AG09309 (cell line): ENCODE measurements around the gene SRPX.
A peak's percentile ranks its signal among the peaks of the same experiment; 100 is the strongest.

ENCODE experiments used
- DNase-seq: peaks from one replicate; pipeline ENCODE4 v3.0.0-alpha.2; 2010; ENCODE audit warnings: low read depth
- H3K4me3 ChIP-seq: 2 replicates; pipeline ENCODE4 v1.5.1; 2011; ENCODE audit warnings: mild to moderate bottlenecking, low read depth, low read length, moderate library complexity; ENCODE audit not compliant: control insufficient read depth
- TF ChIP-seq, protein P1 (sequence below): IDR thresholded peaks from 2 replicates; pipeline ENCODE4 v1.5.1; 2011; ENCODE audit warnings: mild to moderate bottlenecking, low read depth, low read length, inconsistent platforms; ENCODE audit not compliant: insufficient read depth, control insufficient read depth; ENCODE audit errors: missing control alignments

SRPX gene

DNA sequence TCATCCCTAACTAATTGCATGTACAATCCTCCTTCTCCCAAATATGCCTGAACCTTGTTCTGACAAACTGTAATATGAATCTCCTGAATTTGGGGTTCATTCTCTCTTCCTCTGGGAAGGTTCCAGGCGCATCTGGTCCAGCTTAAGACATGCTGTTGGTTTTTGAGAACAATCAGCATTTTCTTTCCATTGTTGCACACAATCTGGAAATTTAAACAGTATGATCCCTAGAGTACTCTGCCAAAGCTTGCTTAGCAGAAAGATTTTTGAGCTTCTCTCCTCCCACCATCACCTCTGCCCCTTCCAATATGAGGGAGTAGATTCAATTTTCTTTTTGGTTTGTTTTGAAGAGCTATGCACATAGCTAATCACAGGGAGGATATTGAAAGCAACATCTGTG lies 50.1 kb downstream of the SRPX start:
- TF ChIP-seq, protein P1, sequence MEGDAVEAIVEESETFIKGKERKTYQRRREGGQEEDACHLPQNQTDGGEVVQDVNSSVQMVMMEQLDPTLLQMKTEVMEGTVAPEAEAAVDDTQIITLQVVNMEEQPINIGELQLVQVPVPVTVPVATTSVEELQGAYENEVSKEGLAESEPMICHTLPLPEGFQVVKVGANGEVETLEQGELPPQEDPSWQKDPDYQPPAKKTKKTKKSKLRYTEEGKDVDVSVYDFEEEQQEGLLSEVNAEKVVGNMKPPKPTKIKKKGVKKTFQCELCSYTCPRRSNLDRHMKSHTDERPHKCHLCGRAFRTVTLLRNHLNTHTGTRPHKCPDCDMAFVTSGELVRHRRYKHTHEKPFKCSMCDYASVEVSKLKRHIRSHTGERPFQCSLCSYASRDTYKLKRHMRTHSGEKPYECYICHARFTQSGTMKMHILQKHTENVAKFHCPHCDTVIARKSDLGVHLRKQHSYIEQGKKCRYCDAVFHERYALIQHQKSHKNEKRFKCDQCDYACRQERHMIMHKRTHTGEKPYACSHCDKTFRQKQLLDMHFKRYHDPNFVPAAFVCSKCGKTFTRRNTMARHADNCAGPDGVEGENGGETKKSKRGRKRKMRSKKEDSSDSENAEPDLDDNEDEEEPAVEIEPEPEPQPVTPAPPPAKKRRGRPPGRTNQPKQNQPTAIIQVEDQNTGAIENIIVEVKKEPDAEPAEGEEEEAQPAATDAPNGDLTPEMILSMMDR: no peak
- no peak overlapping the region for H3K4me3 ChIP-seq
- DNase-seq: no peak

DNA sequence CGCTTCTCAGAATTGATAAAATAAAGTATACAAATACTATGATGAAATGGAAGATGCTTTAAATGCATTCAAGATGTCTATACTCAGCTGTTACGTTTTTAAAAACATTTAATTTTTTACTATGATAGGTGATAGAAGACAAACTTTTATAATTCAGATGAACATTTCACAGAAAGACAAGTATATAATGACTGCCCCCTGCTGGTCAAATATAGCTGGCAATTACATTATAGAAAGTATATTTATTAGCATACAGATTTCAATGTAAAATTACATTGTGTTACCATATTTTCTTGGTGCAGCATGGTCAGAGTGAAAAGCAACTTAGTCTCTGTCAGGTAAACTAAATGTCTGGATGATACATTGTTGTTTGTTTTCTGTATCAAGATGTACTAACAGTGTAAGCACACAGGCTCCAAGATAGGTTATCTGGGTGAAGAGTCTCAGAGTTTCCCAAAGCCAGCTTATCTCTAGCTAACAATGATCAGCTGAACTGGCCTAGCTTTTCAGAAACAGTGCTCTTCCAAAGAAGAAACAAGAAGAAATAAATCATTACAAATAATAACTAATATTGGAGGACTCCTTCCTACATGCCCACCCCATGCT lies 54.1 kb downstream of the SRPX start:
- no peak overlapping the region for H3K4me3 ChIP-seq
- DNase-seq: no peak
- TF ChIP-seq, protein P1: peak; percentile 51

DNA sequence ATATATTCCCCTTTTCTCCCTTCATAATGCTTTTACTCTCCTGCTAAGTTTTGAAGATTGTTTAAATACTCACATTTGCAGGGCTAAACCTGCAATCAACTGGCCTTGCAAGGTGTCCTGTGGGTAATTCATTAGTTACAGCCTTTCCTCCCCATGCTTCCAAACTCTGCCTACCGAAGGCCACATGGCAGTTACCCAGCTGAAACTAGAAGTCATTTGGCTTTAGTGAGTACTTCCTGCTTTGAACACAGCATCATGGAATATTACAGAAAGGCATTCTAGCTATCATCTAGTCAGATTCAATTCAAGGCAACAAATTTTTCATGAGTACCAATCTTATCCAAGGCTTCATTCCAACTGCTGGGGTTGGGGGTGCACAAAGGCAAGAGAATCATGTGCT lies 55.6 kb downstream of the SRPX start:
- DNase-seq: no peak
- TF ChIP-seq, protein P1: no peak
- no peak overlapping the region for H3K4me3 ChIP-seq

DNA sequence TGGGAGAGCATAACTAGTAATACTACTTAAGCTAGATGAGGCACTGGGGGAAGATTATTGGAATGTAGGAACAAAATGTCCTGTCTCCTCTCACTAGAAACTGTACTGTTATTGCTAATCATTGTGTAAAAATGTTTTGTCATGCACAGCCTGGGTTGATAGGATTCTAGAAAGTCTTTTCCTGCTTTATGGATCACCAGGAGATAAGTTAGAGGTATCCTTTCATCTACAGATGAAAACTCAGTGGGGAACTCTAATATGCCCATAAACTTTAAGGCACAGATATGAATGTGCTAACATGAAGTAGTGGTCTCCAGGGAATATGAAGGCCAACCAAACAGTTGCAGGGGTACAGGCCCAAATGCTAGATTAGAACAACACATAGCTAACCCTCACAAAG lies 57.5 kb downstream of the SRPX start:
- H3K4me3 ChIP-seq: no peak overlapping the region
- no peak for DNase-seq
- TF ChIP-seq, protein P1: no peak

DNA sequence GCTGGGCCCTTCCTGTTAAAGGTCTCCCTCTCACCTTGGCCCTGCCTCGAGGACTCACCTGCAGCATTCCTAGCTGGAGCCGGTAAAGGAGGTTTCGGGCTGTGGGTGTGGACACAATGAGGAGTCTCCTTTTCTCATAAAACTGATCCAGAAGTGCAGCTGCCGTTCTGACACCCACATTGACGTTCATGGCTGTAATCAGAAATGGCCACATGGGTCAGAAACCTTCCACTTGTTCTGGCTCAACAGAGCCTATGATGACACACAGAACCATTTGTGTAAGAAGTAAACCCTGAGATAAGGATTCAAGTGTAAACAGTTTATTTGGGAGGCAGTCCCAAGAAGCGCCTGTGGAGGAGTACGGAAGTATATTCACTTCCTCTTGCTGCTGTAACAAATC lies 63.8 kb downstream of the SRPX start:
- H3K4me3 ChIP-seq: no peak overlapping the region
- TF ChIP-seq, protein P1: no peak
- no peak for DNase-seq

DNA sequence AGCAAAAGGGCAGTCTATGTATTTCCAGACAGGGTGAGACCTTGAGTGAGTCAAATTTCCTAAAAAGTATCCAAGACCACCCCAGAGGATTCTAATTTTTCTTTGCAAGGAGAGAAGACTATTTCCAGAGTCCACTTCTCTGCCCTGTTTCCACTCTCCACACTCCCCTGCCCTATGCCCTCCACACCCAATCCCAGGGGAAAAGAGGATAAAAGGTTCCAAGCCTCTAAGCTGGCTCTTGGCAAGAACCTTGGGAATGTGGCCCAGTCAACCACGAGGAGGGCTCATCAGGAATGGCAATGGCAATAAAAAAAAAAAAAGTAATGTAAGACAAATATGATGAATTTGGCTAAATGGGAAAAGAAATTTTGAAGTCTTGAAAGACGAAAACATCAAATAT lies 65.9 kb downstream of the SRPX start:
- TF ChIP-seq, protein P1: no peak
- no peak overlapping the region for H3K4me3 ChIP-seq
- DNase-seq: no peak

DNA sequence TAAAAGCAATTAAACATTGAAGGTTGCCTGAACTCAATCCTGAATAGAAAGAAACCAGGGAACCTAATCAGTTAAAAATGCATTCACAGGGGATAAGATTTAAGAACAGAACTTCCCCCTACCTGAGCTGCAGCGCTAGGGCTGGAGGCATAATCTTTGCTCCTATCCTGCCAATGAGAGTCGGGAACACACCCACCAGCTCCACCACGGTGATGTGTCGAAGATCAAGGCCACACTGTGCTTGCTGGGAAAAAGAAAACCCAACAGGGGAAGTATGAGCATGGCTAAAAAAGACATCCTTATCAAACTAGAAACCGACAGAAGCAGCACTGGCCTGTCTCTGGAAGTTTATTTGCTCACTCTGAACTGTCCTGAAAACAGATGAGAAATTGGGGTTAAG lies 66.3 kb downstream of the SRPX start:
- no peak overlapping the region for H3K4me3 ChIP-seq
- no peak for DNase-seq
- TF ChIP-seq, protein P1: no peak
